DMS 273 (cell line): Measurements from ENCODE around the gene FKBP14.
"Not testable (repeated sequence)": the region's sequence is repeated elsewhere in the genome, so short reads cannot be mapped to it uniquely, and the experiment has no call there.

Experiments used
- DNase-seq: peaks from one replicate; lab custom pipeline; 2025; ENCODE audit not compliant: unreplicated experiment; lab: John Stamatoyannopoulos, UW

The FKBP14 gene

DNA sequence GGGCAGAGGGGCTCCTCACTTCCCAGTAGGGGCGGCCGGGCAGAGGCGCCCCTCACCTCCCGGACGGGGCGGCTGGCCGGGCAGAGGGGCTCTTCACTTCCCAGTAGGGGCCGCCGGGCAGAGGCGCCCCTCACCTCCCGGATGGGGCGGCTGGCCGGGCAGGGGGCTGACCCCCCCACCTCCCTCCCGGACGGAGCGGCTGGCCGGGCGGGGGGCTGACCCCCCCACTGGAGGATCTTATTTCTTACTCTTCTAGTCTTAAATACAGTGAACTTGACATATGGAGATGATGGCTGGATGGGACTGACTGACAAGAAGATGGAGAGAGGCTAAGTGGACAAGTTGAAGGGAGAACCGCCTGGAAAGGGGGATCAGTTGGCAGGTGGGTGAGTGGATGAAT, 64.9 kb downstream of the FKBP14 start:
- DNase-seq = not testable (repeated sequence)
